Common myeloid progenitor, CD34-positive (primary cell): ENCODE results near the gene FAM237B. TPM values are rescaled to one million over a fixed set of nuclear protein-coding genes. Genes with fewer than 3 reads are reported as not detected.
"Not testable (repeated sequence)": the region's sequence is repeated elsewhere in the genome, so short reads cannot be mapped to it uniquely, and the experiment has no call there.

ENCODE experiments used
- CTCF ChIA-PET: fragments of 350-600 bp; sonication (Branson Sonifier 250); formaldehyde crosslinking; loops from one replicate; lab custom pipeline; 2021; ENCODE audit warnings: antibody characterized with exemption; lab: Charles Lee
- POLR2A ChIA-PET: fragments of 350-600 bp; sonication (Branson Sonifier 250); formaldehyde crosslinking; loops from one replicate; lab custom pipeline; 2021; ENCODE audit warnings: antibody characterized with exemption; lab: Charles Lee
- DNase-seq, 3 donors: peaks; one replicate each; pipeline versions ENCODE4 v3.0.0 to v3.0.0-alpha.2; 2013
- H3K27ac ChIP-seq, 2 experiments: 1 replicate in 1 of 2; 2 replicates in 1 of 2; pipeline ENCODE4 v1.7.0; 2013; ENCODE audit warnings: inconsistent platforms in 2 of 2, low read length in 2 of 2, mild to moderate bottlenecking in 2 of 2, low read depth in 1 of 2, moderate library complexity in 1 of 2; ENCODE audit not compliant: severe bottlenecking in 2 of 2, insufficient read depth in 1 of 2, poor library complexity in 1 of 2
- H3K27me3 ChIP-seq, 5 experiments: replicated peaks in 2 of 5; 1 replicate in 3 of 5; 2 replicates in 2 of 5; pipeline versions ENCODE4 v1.6.1 to v1.7.0; 2013; ENCODE audit warnings: low read length in 4 of 5, mild to moderate bottlenecking in 2 of 5, moderate library complexity in 2 of 5, inconsistent platforms in 1 of 5; ENCODE audit not compliant: insufficient read depth in 5 of 5, control insufficient read depth in 4 of 5
- H3K36me3 ChIP-seq, 4 experiments: 1 replicate in 2 of 4; 2 replicates in 2 of 4; pipeline versions ENCODE4 v1.6.1 to v1.7.0; 2013; ENCODE audit warnings: low read length in 3 of 4, control low read depth in 1 of 4, mild to moderate bottlenecking in 1 of 4; ENCODE audit not compliant: control insufficient read depth in 4 of 4, insufficient read depth in 4 of 4
- H3K4me1 ChIP-seq, 4 experiments: 1 replicate in 3 of 4; 2 replicates in 1 of 4; pipeline versions ENCODE4 v1.6.1 to v1.7.1; 2013; ENCODE audit warnings: low read length in 3 of 4, mild to moderate bottlenecking in 3 of 4, control low read depth in 1 of 4, inconsistent platforms in 1 of 4, moderate library complexity in 1 of 4; ENCODE audit not compliant: control insufficient read depth in 4 of 4, insufficient read depth in 4 of 4; ENCODE audit errors: control extremely low read depth in 1 of 4
- H3K4me3 ChIP-seq, 7 experiments: 1 replicate in 4 of 7; 2 replicates in 3 of 7; pipeline versions ENCODE4 v1.5.1 to v1.7.0; 2013; ENCODE audit warnings: mild to moderate bottlenecking in 7 of 7, low read length in 6 of 7, moderate library complexity in 6 of 7, inconsistent platforms in 2 of 7, low read depth in 2 of 7, control low read depth in 1 of 7; ENCODE audit not compliant: insufficient read depth in 4 of 7, control insufficient read depth in 1 of 7; ENCODE audit errors: extremely low read depth in 1 of 7
- H3K9me3 ChIP-seq, 5 experiments: 1 replicate in 4 of 5; 2 replicates in 1 of 5; pipeline versions ENCODE4 v1.6.1 to v1.7.1; 2013; ENCODE audit warnings: low read length in 4 of 5, mild to moderate bottlenecking in 2 of 5, inconsistent platforms in 1 of 5, low read depth in 1 of 5, moderate library complexity in 1 of 5; ENCODE audit not compliant: control insufficient read depth in 4 of 5, insufficient read depth in 2 of 5; ENCODE audit errors: control extremely low read depth in 1 of 5
- WGBS: methylation state at CpG from one replicate; pipeline ENCODE4 v1.1.5; 2013; ENCODE audit not compliant: insufficient coverage; 5-methylcytosine and 5-hydroxymethylcytosine counted together
- polyA plus RNA-seq: library from polyadenylated mRNA; unstranded; fragments of 120-200 nt; gene quantifications from one replicate; pipeline ENCODE4 v1.2.1, GENCODE V29; 2013

FAM237B gene
- 0.04 TPM for polyA plus RNA-seq

GRCh38 chr7:90320801-90321494 is at the start of gene FAM237B:
FAM237B (minus strand) TSS chr7:90321304; CDS start chr7:90319748, 1,556 bp downstream.
- POLR2A ChIA-PET: no interaction called here
- 4% methylated on average over 47 of the region's 62 CpGs for WGBS
- peaks cover 0 to 14% (median 8%) of the 10 kb centered on the region in 4 experiments for H3K4me1 ChIP-seq

GRCh38 chr7:90351987-90352386 is 30.9 kb upstream of the FAM237B start:
- no peak for DNase-seq
- POLR2A ChIA-PET: no interaction called here
- Histone ChIP-seq H3K27me3 (no peaks in the 10 kb centered on the region), H3K27ac (no peak overlapping the region), H3K4me3 (no peak overlapping the region), H3K9me3 (no peaks in the 10 kb centered on the region), H3K36me3 (peaks cover 5 to 29% (median 15%) of the 10 kb centered on the region in 4 experiments), H3K4me1 (peaks cover 0 to 9% (median 7%) of the 10 kb centered on the region in 4 experiments)
- CTCF ChIA-PET: no interaction called here

More at GRCh38 chr7:90320801-90321494, at the start of gene FAM237B:
- H3K4me3 ChIP-seq: peak within 1 kb of the TSS in 6 of 7 experiments; percentile 20 to 68 (median 42)
- CTCF ChIA-PET: interaction anchor here (1.0 to 1.3 kb wide), 3 partner anchors 10 to 107 kb away, joined by 3 to 4 read pairs (median 3); no protein-coding TSS in a partner anchor
- DNase-seq: peak; percentile 15 to 62 (median 52)
- peaks cover 17 to 69% (median 39%) of the 10 kb centered on the region in 5 experiments for H3K27me3 ChIP-seq
- H3K9me3 ChIP-seq: no peaks in the 10 kb centered on the region
- no peak within 1 kb of the TSS for H3K27ac ChIP-seq
- H3K36me3 ChIP-seq: no peaks in the 10 kb centered on the region

- POLR2A ChIA-PET: not testable (repeated sequence)
Measured at GRCh38 chr7:90350032-90350431, 28.9 kb upstream of the FAM237B start.

GRCh38 chr7:90349305-90349704 is 28.2 kb upstream of the FAM237B start:
- WGBS: 100% methylated on average over 3 of the region's 4 CpGs
- Histone ChIP-seq H3K4me3 (no peak overlapping the region), H3K9me3 (peaks cover 0 to 4% (median 0%) of the 10 kb centered on the region in 5 experiments), H3K27me3 (no peaks in the 10 kb centered on the region), H3K36me3 (peaks cover 3 to 11% (median 4%) of the 10 kb centered on the region in 4 experiments), H3K27ac (no peak overlapping the region), H3K4me1 (peaks cover 0 to 14% (median 10%) of the 10 kb centered on the region in 4 experiments)
- DNase-seq: no peak
- POLR2A ChIA-PET: no interaction called here
- CTCF ChIA-PET: no interaction called here

More at GRCh38 chr7:90350032-90350431, 28.9 kb upstream of the FAM237B start:
- H3K27ac ChIP-seq, H3K4me3 ChIP-seq, H3K9me3 ChIP-seq, DNase-seq, CTCF ChIA-PET, H3K27me3 ChIP-seq: not testable (repeated sequence)
- Histone ChIP-seq H3K4me1 (peaks cover 0 to 14% (median 10%) of the 10 kb centered on the region in 4 experiments), H3K36me3 (peaks cover 3 to 14% (median 4%) of the 10 kb centered on the region in 4 experiments)
- WGBS: no CpG with 5 or more reads among the region's 3 CpGs

- peak overlapping the region in 5 of 7 experiments; percentile 4 to 99 (median 93) for H3K4me3 ChIP-seq
- H3K27ac ChIP-seq: peak overlapping the region in 1 of 2 experiments; percentile 97
- POLR2A ChIA-PET: interaction anchor here (0.6 kb wide), 1 partner anchor 581 kb away, joined by 3 read pairs; no protein-coding TSS in a partner anchor
- 50% methylated on average over 4 of the region's 4 CpGs for WGBS
- H3K4me1 ChIP-seq: peaks cover 0 to 14% (median 10%) of the 10 kb centered on the region in 4 experiments
- peaks cover 0 to 4% (median 0%) of the 10 kb centered on the region in 5 experiments for H3K9me3 ChIP-seq
- CTCF ChIA-PET: interaction anchor here (0.6 kb wide), 1 partner anchor 87 kb away, joined by 4 read pairs; no protein-coding TSS in a partner anchor
- DNase-seq: peak in 1 of 3 donors; percentile 5
- peaks cover 0 to 5% (median 2%) of the 10 kb centered on the region in 4 experiments for H3K36me3 ChIP-seq
- H3K27me3 ChIP-seq: no peaks in the 10 kb centered on the region
Measured at GRCh38 chr7:90347759-90348158, 26.7 kb upstream of the FAM237B start.

GRCh38 chr7:90346336-90347125 is 25.4 kb upstream of the FAM237B start, which contains the start of gene GTPBP10:
GTPBP10 (plus strand) TSS chr7:90346716; CDS start chr7:90346742, 26 bp downstream.
- DNase-seq: peak; percentile 98 to 99 (median 98)
- Histone ChIP-seq H3K9me3 (peaks cover 0 to 4% (median 0%) of the 10 kb centered on the region in 5 experiments), H3K4me1 (peaks cover 0 to 14% (median 10%) of the 10 kb centered on the region in 4 experiments), H3K27ac (peak within 1 kb of the TSS; percentile 97), H3K4me3 (peak within 1 kb of the TSS; percentile 85 to 99 (median 95)), H3K36me3 (peaks cover 0 to 5% (median 0%) of the 10 kb centered on the region in 4 experiments), H3K27me3 (no peaks in the 10 kb centered on the region)
- WGBS: 0% methylated on average over 22 of the region's 37 CpGs
- CTCF ChIA-PET: interaction anchor here (0.8 to 1.8 kb wide), 7 partner anchors 10 to 192 kb away, joined by 3 to 5 read pairs (median 3); partner anchors contain the start of genes CLDN12 and STEAP1
- POLR2A ChIA-PET: interaction anchor here (0.9 kb wide), 1 partner anchor 57 kb away, joined by 4 read pairs; the partner anchor contains the start of gene CLDN12
